Breast epithelium (tissue), 4 donors: ENCODE results near the gene CHMP1A. TPM values are rescaled to one million over a fixed set of nuclear protein-coding genes. Genes with fewer than 3 reads are reported as not detected.

Source experiments
- DNase-seq, 2 donors: peaks; one replicate each; pipeline ENCODE4 v3.0.0-alpha.2; 2019; ENCODE audit warnings: low spot score in 2 of 2
- H3K27ac ChIP-seq, 2 donors: fragments of 200-600 bp; sonication (generic) in 1 of 2; one replicate each; pipeline ENCODE4 v1.5.1; 2016 to 2019; ENCODE audit warnings: mild to moderate bottlenecking in 1 of 2
- H3K27me3 ChIP-seq, 2 donors: fragments of 200-600 bp; sonication (generic) in 1 of 2; one replicate each; pipeline versions ENCODE4 v1.5.1 to v1.6.0; 2017 to 2019; ENCODE audit warnings: control low read depth in 1 of 2, mild to moderate bottlenecking in 1 of 2
- H3K36me3 ChIP-seq: fragments of 200-600 bp; one replicate; pipeline ENCODE4 v1.5.1; 2019
- H3K4me1 ChIP-seq, 2 donors: fragments of 200-600 bp; sonication (generic); one replicate each; pipeline ENCODE4 v1.5.1; 2016 to 2019; ENCODE audit warnings: control low read depth in 1 of 2
- H3K4me3 ChIP-seq, 3 donors: fragments of 200-600 bp; sonication (generic); 1 replicate in 2 of 3; 2 replicates in 1 of 3; pipeline ENCODE4 v1.5.1; 2016 to 2019; ENCODE audit warnings: mild to moderate bottlenecking in 3 of 3, moderate library complexity in 2 of 3
- H3K9me3 ChIP-seq, 2 donors: fragments of 200-600 bp; sonication (generic) in 1 of 2; one replicate each; pipeline ENCODE4 v1.5.1; 2016 to 2019; ENCODE audit warnings: control low read depth in 1 of 2
- POLR2A ChIP-seq: fragments of 450-650 bp; IDR thresholded peaks from one replicate; pipeline ENCODE4 v1.6.1; 2016; ENCODE audit warnings: antibody characterized with exemption, mild to moderate bottlenecking, moderate library complexity
- POLR2AphosphoS5 ChIP-seq, 3 donors: sonication (generic); formaldehyde crosslinking; IDR thresholded peaks; one replicate each; pipeline ENCODE4 v1.6.1; 2017; ENCODE audit warnings: antibody characterized with exemption in 3 of 3
- intact Hi-C: fragments of 100-400 bp; cut with DNase I; formaldehyde crosslinking; loops from one replicate; pipeline ENCODE4 v1.15.1; 2023; ENCODE audit warnings: low total_unique reads
- total RNA-seq, 3 donors: library from RNA; depleted of rRNA; stranded (reverse); fragments of >200 nt; gene quantifications; one replicate each; pipeline ENCODE4 v1.1.0, GENCODE V29; 2016
- TF ChIP-seq, protein P1 (sequence below), 3 donors: fragments of 450-650 bp; IDR thresholded peaks; one replicate each; pipeline ENCODE4 v1.5.1; 2016 to 2017; ENCODE audit warnings: antibody characterized with exemption in 3 of 3, mild to moderate bottlenecking in 3 of 3, moderate library complexity in 3 of 3

The CHMP1A gene
- total RNA-seq, 3 donors from 2014 or later: 67.5 to 100.0 (median 86.2) TPM

DNA sequence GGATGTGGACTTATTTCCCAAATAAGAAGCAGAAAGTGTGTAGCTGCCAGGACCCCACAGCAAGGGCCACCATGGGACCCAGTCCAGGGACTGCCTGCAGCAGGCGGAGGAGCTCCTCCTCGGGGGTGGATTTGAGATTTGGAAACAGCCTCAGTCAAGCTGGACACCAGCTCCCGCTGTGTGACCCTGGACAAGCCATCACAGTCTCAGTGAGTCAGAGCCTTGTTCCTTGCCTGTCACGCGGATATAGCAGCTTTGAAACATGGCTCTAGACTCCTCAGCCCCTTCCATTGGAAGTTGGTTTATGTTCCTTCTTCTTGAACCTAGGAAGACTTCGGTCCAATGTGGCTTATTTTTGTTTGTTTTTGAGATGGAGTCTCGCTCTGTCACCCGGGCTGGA is 56.6 kb downstream of the CHMP1A start:
- Histone ChIP-seq H3K36me3 (no peaks in the 10 kb centered on the region), H3K9me3 (no peaks in the 10 kb centered on the region), H3K27me3 (peaks cover 0 to 11% of the 10 kb centered on the region in 2 donors), H3K4me1 (peaks cover 3 to 6% of the 10 kb centered on the region in 2 donors), H3K27ac (no peak overlapping the region), H3K4me3 (no peak overlapping the region)
- intact Hi-C loops: no loop called here
- no peak for TF ChIP-seq POLR2A
- no peak for TF ChIP-seq POLR2AphosphoS5 (IDR thresholded peaks at IDR 0.05)
- TF ChIP-seq, protein P1, sequence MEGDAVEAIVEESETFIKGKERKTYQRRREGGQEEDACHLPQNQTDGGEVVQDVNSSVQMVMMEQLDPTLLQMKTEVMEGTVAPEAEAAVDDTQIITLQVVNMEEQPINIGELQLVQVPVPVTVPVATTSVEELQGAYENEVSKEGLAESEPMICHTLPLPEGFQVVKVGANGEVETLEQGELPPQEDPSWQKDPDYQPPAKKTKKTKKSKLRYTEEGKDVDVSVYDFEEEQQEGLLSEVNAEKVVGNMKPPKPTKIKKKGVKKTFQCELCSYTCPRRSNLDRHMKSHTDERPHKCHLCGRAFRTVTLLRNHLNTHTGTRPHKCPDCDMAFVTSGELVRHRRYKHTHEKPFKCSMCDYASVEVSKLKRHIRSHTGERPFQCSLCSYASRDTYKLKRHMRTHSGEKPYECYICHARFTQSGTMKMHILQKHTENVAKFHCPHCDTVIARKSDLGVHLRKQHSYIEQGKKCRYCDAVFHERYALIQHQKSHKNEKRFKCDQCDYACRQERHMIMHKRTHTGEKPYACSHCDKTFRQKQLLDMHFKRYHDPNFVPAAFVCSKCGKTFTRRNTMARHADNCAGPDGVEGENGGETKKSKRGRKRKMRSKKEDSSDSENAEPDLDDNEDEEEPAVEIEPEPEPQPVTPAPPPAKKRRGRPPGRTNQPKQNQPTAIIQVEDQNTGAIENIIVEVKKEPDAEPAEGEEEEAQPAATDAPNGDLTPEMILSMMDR (IDR thresholded peaks at IDR 0.05): no peak
- DNase-seq: no peak

DNA sequence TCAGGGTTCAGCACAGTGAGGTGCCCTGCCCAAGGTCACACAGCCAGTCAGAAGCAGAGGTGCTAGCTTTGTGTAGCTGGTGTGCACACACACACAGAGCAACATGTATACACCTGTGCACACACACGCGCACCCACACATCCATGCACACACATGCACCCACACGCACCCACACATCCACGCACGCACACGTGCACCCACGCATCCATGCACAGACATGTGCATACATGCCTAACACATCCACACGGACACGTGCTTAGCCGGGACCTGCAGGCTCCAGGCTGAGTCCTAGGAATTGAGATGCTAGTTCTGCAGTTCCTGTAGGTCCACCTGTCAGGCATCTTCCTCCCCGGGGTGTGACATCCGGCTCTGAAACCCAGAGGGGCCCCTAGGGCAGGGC is 57.1 kb downstream of the CHMP1A start:
- Histone ChIP-seq H3K9me3 (no peaks in the 10 kb centered on the region), H3K4me3 (no peak overlapping the region), H3K27me3 (peaks cover 0 to 6% of the 10 kb centered on the region in 2 donors), H3K36me3 (no peaks in the 10 kb centered on the region), H3K27ac (no peak overlapping the region), H3K4me1 (peaks cover 3 to 6% of the 10 kb centered on the region in 2 donors)
- DNase-seq: no peak
- TF ChIP-seq POLR2AphosphoS5 (IDR thresholded peaks at IDR 0.05): no peak
- TF ChIP-seq, protein P1 (IDR thresholded peaks at IDR 0.05): no peak
- intact Hi-C loops: no loop called here

DNA sequence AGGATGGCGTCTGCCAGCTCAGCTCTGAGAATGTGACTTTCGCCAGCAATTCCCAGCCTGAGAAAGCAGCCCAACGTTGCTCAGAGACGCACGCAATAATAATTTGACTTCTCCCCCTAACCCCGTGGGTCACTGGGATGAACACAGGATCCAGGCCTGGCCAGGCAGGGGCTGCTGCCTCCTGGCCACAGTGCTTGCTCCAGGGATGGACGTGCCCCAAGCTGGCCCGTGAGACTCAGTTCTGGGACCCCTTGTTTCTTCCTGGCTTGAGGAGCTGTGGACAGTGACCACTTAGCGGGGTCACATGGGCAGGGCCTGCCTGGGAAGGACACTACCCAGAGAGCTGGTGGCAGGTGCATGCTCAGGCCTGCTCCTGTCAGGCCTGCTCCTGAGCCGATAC is 57.6 kb downstream of the CHMP1A start:
- Histone ChIP-seq H3K4me3 (no peak overlapping the region), H3K27ac (no peak overlapping the region), H3K4me1 (peaks cover 3 to 6% of the 10 kb centered on the region in 2 donors), H3K36me3 (no peaks in the 10 kb centered on the region), H3K27me3 (peaks cover 0 to under 1% of the 10 kb centered on the region in 2 donors), H3K9me3 (no peaks in the 10 kb centered on the region)
- intact Hi-C loops: no loop called here
- DNase-seq: no peak
- TF ChIP-seq, protein P1 (IDR thresholded peaks at IDR 0.05): no peak
- TF ChIP-seq POLR2AphosphoS5 (IDR thresholded peaks at IDR 0.05) (no peak), POLR2A (no peak)

DNA sequence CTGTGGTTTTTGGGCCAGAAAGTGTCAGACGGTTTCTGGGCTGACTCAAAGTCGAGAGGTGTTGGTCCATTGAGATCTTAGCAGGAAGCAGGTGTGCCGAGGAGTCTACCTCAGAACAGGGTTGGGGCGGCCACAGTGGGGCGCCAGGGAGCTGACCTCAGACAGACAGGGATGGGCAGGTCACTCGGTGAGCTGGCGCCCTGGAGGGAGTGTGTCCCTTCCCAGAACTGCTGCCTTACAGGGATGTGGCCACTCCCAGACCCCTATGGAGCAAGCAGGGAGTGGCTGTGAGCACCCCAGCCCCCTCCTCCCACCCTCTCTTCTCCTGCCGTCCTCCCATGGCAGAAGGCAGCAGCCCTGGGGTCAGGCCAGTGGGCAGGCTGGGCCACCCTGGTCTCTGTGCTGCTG is 58.1 kb downstream of the CHMP1A start:
- H3K9me3 ChIP-seq: no peaks in the 10 kb centered on the region
- H3K4me1 ChIP-seq: peaks cover 3 to 6% of the 10 kb centered on the region in 2 donors
- H3K36me3 ChIP-seq: no peaks in the 10 kb centered on the region
- no peak overlapping the region for H3K4me3 ChIP-seq
- intact Hi-C loops: no loop called here
- no peak overlapping the region for H3K27ac ChIP-seq
- H3K27me3 ChIP-seq: no peaks in the 10 kb centered on the region
- TF ChIP-seq POLR2AphosphoS5 (IDR thresholded peaks at IDR 0.05) (no peak), POLR2A (no peak)
- DNase-seq: no peak

DNA sequence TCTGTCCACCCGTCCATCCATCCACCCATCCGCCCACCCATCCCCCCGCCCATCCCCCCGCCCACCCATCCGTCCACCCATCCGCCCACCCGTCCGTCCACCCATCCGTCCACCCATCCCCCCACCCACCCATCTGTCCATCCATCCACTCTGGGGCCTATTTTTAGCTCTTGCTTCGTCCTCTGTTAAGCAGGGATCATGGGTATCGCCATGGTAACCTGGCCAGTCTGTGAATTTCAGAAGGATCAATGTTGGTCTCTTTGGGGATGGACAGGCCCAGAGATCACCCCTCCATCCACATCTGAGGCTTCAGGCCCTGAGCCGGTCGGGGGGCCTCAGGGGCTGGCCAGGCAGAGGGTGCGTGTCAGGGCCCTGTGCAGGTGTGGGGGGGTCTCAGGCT is 59.3 kb downstream of the CHMP1A start:
- intact Hi-C loops: no loop called here
- no peak for DNase-seq
- peaks cover 3 to 6% of the 10 kb centered on the region in 2 donors for H3K4me1 ChIP-seq
- H3K9me3 ChIP-seq: no peaks in the 10 kb centered on the region
- H3K36me3 ChIP-seq: no peaks in the 10 kb centered on the region
- H3K4me3 ChIP-seq: no peak overlapping the region
- H3K27ac ChIP-seq: no peak overlapping the region
- no peak for TF ChIP-seq POLR2AphosphoS5 (IDR thresholded peaks at IDR 0.05)
- no peak for TF ChIP-seq POLR2A
- TF ChIP-seq, protein P1 (IDR thresholded peaks at IDR 0.05): no peak
- H3K27me3 ChIP-seq: no peaks in the 10 kb centered on the region
